Measurements from ENCODE around the gene PABPN1. TPM values are rescaled to one million over a fixed set of nuclear protein-coding genes. Genes with fewer than 3 reads are reported as not detected.

PABPN1 gene
- total and polyA plus RNA-seq, 2 of the 13 experiments (the other 11 are each of a cell fraction or from before 2014, with no cell fraction given): 233 to 524 TPM

DNA sequence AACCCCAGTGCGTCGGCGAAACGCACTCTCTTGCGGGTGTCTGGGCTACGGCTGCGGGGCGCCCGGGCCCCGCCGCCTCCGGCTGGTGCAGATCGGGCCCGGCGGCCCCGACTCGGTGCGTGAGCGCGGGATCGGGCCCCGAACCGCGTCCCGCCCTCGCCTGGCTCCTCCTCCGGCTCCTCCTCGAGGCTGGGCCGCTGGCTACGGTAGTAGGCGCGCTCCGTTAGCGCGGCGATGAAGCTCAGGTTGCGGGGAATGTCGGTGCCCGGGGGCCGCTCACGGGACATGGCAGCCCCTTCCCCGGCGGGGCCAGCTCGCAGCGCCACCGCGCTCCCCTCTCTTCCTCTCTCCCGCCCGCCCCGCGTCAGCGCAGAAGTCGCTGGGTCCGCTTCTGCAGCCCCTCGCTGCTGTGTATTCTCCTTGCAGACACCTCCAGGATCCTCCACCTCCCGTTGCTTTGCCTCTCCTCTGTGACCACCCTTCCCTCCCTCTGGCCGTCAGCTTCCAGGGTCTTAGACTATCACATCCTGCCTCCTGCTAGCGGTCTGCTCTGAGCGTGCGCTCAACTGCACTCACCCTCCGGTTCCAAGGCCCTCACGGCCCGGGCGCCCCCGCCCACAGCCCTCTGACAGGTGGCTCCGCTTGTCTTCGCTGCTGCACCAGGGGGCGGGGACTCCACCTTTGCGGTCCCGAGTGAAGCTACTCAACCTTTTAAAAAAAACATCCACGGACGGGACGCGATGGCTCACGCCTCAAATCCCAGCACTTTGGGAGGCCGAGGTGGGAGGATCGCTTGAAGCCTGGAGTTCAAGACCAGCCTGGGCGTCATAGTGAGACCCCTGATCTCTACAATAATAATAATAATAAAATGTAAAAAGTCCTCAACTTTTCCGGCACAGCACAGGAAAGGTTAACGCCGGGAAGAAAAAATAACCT is 18.7 kb upstream of the PABPN1 start, which contains the start of gene PPP1R3E (continued):
- TF ChIP-seq, protein P1, sequence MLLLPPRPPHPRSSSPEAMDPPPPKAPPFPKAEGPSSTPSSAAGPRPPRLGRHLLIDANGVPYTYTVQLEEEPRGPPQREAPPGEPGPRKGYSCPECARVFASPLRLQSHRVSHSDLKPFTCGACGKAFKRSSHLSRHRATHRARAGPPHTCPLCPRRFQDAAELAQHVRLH (CRISPR knock-in tag; IDR thresholded peaks at IDR 0.05; ENCODE audit: borderline replicate concordance, low read depth): peak; percentile 95
- TF ChIP-seq KLF15 (CRISPR knock-in tag; IDR thresholded peaks at IDR 0.05; ENCODE audit: borderline replicate concordance) (peak; percentile 77; the same call in 1 of the 2 replicates), FOSL2 (CRISPR knock-in tag; IDR thresholded peaks at IDR 0.05) (peak; percentile 52; the same call in 1 of the 2 replicates), KMT2A (CRISPR knock-in tag; IDR thresholded peaks at IDR 0.05) (peak; percentile 81), MIER3 (CRISPR knock-in tag; IDR thresholded peaks at IDR 0.05; ENCODE audit: borderline replicate concordance) (no peak; the same call in 1 of the 2 replicates), ZNF207 (IDR thresholded peaks at IDR 0.05; ENCODE audit: borderline replicate concordance) (no peak), ZFY (CRISPR knock-in tag; IDR thresholded peaks at IDR 0.05) (peak; percentile 64), ZIK1 (CRISPR knock-in tag; IDR thresholded peaks at IDR 0.05; ENCODE audit: borderline replicate concordance, low read depth) (peak; percentile 55; the same call in 1 of the 2 replicates), HES4 (CRISPR knock-in tag; IDR thresholded peaks at IDR 0.05; ENCODE audit: borderline replicate concordance) (peak; percentile 56; the same call in 1 of the 2 replicates), ELF3 (CRISPR knock-in tag; IDR thresholded peaks at IDR 0.05) (peak; percentile 48), ZNF33A (CRISPR knock-in tag; IDR thresholded peaks at IDR 0.05; ENCODE audit: borderline replicate concordance) (no peak), MAFK (conservative IDR thresholded peaks at IDR 0.05 in 1 of 2, IDR thresholded peaks at IDR 0.05 in 1 of 2; ENCODE audit: low read length in 2 of 2) (no peak), CEBPG (CRISPR knock-in tag; IDR thresholded peaks at IDR 0.05) (peak; percentile 11; the same call in 1 of the 2 replicates), BRCA1 (CRISPR knock-in tag; IDR thresholded peaks at IDR 0.05) (peak; percentile 53; the same call in 1 of the 2 replicates), PPARG (CRISPR knock-in tag; conservative IDR thresholded peaks at IDR 0.05) (peak; percentile 65)
- TF ChIP-seq, protein P2, sequence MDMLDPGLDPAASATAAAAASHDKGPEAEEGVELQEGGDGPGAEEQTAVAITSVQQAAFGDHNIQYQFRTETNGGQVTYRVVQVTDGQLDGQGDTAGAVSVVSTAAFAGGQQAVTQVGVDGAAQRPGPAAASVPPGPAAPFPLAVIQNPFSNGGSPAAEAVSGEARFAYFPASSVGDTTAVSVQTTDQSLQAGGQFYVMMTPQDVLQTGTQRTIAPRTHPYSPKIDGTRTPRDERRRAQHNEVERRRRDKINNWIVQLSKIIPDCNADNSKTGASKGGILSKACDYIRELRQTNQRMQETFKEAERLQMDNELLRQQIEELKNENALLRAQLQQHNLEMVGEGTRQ (IDR thresholded peaks at IDR 0.05; ENCODE audit: low read depth, low read length): no peak
- TF ChIP-seq, protein P2 (CRISPR knock-in tag; IDR thresholded peaks at IDR 0.05; ENCODE audit: borderline replicate concordance): 0 out of 2 replicates have a peak, but pooled peaks have one; percentile 23
- TF ChIP-seq, protein P3, sequence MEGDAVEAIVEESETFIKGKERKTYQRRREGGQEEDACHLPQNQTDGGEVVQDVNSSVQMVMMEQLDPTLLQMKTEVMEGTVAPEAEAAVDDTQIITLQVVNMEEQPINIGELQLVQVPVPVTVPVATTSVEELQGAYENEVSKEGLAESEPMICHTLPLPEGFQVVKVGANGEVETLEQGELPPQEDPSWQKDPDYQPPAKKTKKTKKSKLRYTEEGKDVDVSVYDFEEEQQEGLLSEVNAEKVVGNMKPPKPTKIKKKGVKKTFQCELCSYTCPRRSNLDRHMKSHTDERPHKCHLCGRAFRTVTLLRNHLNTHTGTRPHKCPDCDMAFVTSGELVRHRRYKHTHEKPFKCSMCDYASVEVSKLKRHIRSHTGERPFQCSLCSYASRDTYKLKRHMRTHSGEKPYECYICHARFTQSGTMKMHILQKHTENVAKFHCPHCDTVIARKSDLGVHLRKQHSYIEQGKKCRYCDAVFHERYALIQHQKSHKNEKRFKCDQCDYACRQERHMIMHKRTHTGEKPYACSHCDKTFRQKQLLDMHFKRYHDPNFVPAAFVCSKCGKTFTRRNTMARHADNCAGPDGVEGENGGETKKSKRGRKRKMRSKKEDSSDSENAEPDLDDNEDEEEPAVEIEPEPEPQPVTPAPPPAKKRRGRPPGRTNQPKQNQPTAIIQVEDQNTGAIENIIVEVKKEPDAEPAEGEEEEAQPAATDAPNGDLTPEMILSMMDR (CRISPR knock-in tag; IDR thresholded peaks at IDR 0.05): peak; percentile 31
- TF ChIP-seq, protein P4, sequence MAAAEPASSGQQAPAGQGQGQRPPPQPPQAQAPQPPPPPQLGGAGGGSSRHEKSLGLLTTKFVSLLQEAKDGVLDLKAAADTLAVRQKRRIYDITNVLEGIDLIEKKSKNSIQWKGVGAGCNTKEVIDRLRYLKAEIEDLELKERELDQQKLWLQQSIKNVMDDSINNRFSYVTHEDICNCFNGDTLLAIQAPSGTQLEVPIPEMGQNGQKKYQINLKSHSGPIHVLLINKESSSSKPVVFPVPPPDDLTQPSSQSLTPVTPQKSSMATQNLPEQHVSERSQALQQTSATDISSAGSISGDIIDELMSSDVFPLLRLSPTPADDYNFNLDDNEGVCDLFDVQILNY (CRISPR knock-in tag; conservative IDR thresholded peaks at IDR 0.05): peak; percentile 28; the same call in 1 of the 2 replicates
- TF ChIP-seq, protein P5, sequence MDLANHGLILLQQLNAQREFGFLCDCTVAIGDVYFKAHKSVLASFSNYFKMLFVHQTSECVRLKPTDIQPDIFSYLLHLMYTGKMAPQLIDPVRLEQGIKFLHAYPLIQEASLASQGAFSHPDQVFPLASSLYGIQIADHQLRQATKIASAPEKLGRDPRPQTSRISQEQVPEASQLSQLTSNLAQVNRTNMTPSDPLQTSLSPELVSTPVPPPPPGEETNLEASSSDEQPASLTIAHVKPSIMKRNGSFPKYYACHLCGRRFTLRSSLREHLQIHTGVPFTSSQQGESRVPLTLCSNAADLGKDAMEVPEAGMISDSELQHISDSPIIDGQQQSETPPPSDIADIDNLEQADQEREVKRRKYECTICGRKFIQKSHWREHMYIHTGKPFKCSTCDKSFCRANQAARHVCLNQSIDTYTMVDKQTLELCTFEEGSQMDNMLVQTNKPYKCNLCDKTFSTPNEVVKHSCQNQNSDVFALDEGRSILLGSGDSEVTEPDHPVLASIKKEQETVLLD (CRISPR knock-in tag; IDR thresholded peaks at IDR 0.05; ENCODE audit: low read depth): no peak
- TF ChIP-seq, protein P6, sequence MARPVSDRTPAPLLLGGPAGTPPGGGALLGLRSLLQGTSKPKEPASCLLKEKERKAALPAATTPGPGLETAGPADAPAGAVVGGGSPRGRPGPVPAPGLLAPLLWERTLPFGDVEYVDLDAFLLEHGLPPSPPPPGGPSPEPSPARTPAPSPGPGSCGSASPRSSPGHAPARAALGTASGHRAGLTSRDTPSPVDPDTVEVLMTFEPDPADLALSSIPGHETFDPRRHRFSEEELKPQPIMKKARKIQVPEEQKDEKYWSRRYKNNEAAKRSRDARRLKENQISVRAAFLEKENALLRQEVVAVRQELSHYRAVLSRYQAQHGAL (CRISPR knock-in tag; IDR thresholded peaks at IDR 0.05; ENCODE audit: not compliant biosample characterization): peak; percentile 35
